Gastroesophageal sphincter (tissue), 4 donors: ENCODE data around the gene GAL3ST1. TPM values are rescaled to one million over a fixed set of nuclear protein-coding genes. Genes with fewer than 3 reads are reported as not detected.
A peak's percentile ranks its signal among the peaks of the same experiment; 100 is the strongest.

Experiments
- ATAC-seq: fragments of 150-250 bp; one replicate; pipeline ENCODE4 v1.9.1; 2016; ENCODE audit warnings: mild to moderate bottlenecking, moderate library complexity
- H3K27ac ChIP-seq, 4 donors: fragments of 200-600 bp; sonication (generic) in 3 of 4; 1 replicate in 3 of 4; 2 replicates in 1 of 4; pipeline ENCODE4 v1.5.1; 2016 to 2019
- H3K27me3 ChIP-seq: fragments of 200-600 bp; sonication (generic); one replicate; pipeline ENCODE4 v1.5.1; 2019
- H3K36me3 ChIP-seq, 2 donors: fragments of 200-600 bp; sonication (generic); one replicate each; pipeline ENCODE4 v1.5.1; 2019; ENCODE audit warnings: control low read depth in 1 of 2
- H3K4me1 ChIP-seq, 3 donors: fragments of 200-600 bp; sonication (generic); 1 replicate in 2 of 3; 2 replicates in 1 of 3; pipeline ENCODE4 v1.5.1; 2016 to 2019; ENCODE audit warnings: control low read depth in 2 of 3
- H3K4me3 ChIP-seq, 2 donors: fragments of 200-600 bp; sonication (generic); one replicate each; pipeline ENCODE4 v1.5.1; 2019; ENCODE audit warnings: mild to moderate bottlenecking in 1 of 2, moderate library complexity in 1 of 2
- H3K9me3 ChIP-seq, 3 donors: fragments of 200-600 bp; sonication (generic); one replicate each; pipeline ENCODE4 v1.5.1; 2017 to 2019; ENCODE audit warnings: control low read depth in 2 of 3
- CTCF ChIP-seq, 4 experiments: fragments of 200-600 bp in 2 of 4; fragments of 450-650 bp in 2 of 4; sonication (generic) in 1 of 4; IDR thresholded peaks; one replicate each; pipeline ENCODE4 v1.5.1; 2017 to 2019; ENCODE audit warnings: antibody characterized with exemption in 4 of 4, mild to moderate bottlenecking in 2 of 4, moderate library complexity in 2 of 4
- EP300 ChIP-seq: sonication (generic); formaldehyde crosslinking; IDR thresholded peaks from one replicate; pipeline ENCODE4 v1.6.1; 2017; ENCODE audit warnings: antibody characterized with exemption, mild to moderate bottlenecking
- POLR2A ChIP-seq, 2 donors: fragments of 450-650 bp; IDR thresholded peaks; one replicate each; pipeline ENCODE4 v1.6.1; 2017; ENCODE audit warnings: antibody characterized with exemption in 2 of 2, mild to moderate bottlenecking in 2 of 2, moderate library complexity in 1 of 2
- POLR2AphosphoS5 ChIP-seq: sonication (generic); formaldehyde crosslinking; IDR thresholded peaks from one replicate; pipeline ENCODE4 v1.6.1; 2017; ENCODE audit warnings: antibody characterized with exemption
- WGBS, 2 donors: methylation state at CpG; one replicate each; pipeline ENCODE4 v1.1.5; 2018; ENCODE audit warnings: low coverage in 1 of 2; 5-methylcytosine and 5-hydroxymethylcytosine counted together
- total RNA-seq, 4 donors: library from RNA; depleted of rRNA; stranded (reverse); fragments of >200 nt; gene quantifications; one replicate each; pipeline ENCODE4 v1.1.0, GENCODE V29; 2016

The GAL3ST1 gene
- total RNA-seq, 4 donors from 2014 or later = 0.54 to 3.0 (median 3.0) TPM

DNA sequence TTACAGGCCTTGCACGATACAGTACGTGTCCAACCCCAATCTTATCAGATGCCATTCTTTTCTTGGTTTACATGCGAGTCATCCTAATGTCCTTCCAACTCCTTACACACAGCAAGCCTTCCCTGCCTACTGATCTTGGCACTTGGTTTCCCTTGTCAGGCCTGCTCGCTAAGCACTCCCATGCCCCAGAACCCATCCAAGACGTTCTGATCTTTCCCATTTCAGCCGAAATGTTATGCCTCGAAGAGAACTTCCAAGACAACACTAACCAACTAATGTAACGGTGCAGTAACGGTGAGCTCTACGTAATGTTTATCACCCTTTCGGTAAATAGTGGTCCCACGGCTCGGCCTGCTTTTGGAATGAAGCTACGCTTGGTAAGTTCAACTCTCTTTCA is 16.7 kb upstream of the GAL3ST1 start:
- Histone ChIP-seq H3K9me3 (no peaks in the 10 kb centered on the region), H3K4me1 (peaks cover 5 to 27% (median 10%) of the 10 kb centered on the region in 3 donors), H3K36me3 (peaks cover 4 to 35% of the 10 kb centered on the region in 2 donors), H3K27ac (peak overlapping the region in 3 of 4 donors; percentile 79 to 80 (median 79)), H3K4me3 (peak overlapping the region; percentile 57 to 66), H3K27me3 (peaks cover 7% of the 10 kb centered on the region)
- 2 to 3% methylated on average over 14 of the region's 14 CpGs for WGBS, 2 donors
- no peak for ATAC-seq
- no peak for TF ChIP-seq EP300
- no peak for TF ChIP-seq POLR2AphosphoS5
- TF ChIP-seq POLR2A (IDR thresholded peaks at IDR 0.05) = no peak
- no peak for TF ChIP-seq CTCF (IDR thresholded peaks at IDR 0.05)

GRCh38 chr22:30586414-30586813 is 11.9 kb upstream of the GAL3ST1 start:
- Histone ChIP-seq H3K4me1 (peaks cover 5 to 21% (median 10%) of the 10 kb centered on the region in 3 donors), H3K36me3 (peaks cover 4 to 83% of the 10 kb centered on the region in 2 donors), H3K9me3 (no peaks in the 10 kb centered on the region), H3K4me3 (no peak overlapping the region), H3K27me3 (no peaks in the 10 kb centered on the region), H3K27ac (no peak overlapping the region)
- no peak for ATAC-seq
- no peak for TF ChIP-seq POLR2A (IDR thresholded peaks at IDR 0.05)
- no peak for TF ChIP-seq EP300
- 90 to 100% methylated on average over 5 to 8 of the region's 8 CpGs for WGBS, 2 donors

DNA sequence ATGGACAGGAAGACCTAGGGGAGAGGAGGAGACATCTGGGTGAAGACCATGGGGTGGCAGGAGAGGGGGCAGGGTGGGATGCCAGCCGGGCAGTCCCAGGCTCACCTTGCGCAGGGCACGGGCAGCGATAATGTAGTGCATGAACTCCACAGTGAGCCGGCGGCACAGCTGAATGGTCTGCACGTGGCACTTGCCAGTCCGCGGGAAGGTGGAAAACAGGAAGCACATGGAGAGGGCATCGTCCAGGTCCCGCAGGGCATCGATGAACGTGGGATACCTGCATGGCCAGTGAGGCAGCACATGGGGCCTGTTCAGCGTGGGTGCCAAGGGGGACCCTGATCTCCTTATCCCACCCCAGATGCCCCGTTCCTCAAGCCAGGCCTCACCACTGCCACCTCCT is 10.0 kb upstream of the GAL3ST1 start:
- H3K27me3 ChIP-seq = no peaks in the 10 kb centered on the region
- H3K4me1 ChIP-seq = peaks cover 0 to 3% (median 0%) of the 10 kb centered on the region in 3 donors
- TF ChIP-seq POLR2AphosphoS5 (no peak), POLR2A (IDR thresholded peaks at IDR 0.05) (no peak), EP300 (no peak), CTCF (IDR thresholded peaks at IDR 0.05) (no peak)
- H3K9me3 ChIP-seq = no peaks in the 10 kb centered on the region
- H3K36me3 ChIP-seq = peaks cover 4 to 100% of the 10 kb centered on the region in 2 donors
- ATAC-seq = no peak
- H3K27ac ChIP-seq = no peak overlapping the region
- WGBS, 2 donors = 98% methylated on average over 8 of the region's 15 CpGs; no CpG with 5 or more reads in 1 of the 2 donors
- H3K4me3 ChIP-seq = no peak overlapping the region

DNA sequence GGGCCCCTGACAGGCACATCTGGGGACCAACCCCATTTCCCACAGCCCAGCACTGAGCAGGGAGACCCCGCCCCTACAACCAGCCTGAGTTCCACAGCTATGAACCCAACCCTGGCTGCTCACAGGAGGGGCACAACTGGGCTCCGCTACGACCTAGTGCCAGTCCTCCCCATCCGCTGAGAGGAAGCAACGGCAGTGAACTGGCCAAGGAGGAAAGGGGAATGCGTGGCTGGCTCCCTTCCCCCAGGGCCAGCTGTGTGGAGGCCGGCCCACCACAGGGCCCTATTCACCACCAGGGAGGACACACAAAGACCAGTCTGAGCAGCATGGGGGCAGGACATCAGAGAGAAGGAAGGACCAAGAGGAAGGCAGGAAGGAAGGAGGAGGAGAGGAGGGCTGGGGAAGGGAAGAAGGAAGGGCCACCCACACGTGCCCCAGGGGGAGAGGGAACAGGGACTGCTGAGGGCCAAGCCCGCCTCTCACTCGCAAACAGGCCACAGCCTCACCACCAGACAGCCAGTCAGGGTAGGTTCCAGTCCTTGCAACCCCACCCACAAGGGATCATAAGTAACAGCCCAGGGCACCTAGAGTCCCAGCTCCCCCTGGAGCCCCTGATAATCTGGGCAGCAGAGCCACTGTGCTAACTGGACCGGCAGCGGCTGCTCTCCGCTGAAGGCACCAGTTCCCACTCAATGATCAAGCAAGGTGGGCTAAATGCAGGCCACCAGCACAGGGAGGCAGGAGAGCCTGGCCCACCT is 8.5 kb upstream of the GAL3ST1 start:
- Histone ChIP-seq H3K27me3 (no peaks in the 10 kb centered on the region), H3K36me3 (peaks cover 4 to 100% of the 10 kb centered on the region in 2 donors), H3K4me3 (no peak overlapping the region), H3K27ac (no peak overlapping the region), H3K9me3 (no peaks in the 10 kb centered on the region), H3K4me1 (no peaks in the 10 kb centered on the region)
- ATAC-seq = no peak
- 73 to 82% methylated on average over 5 to 7 of the region's 13 CpGs for WGBS, 2 donors
- TF ChIP-seq POLR2A (IDR thresholded peaks at IDR 0.05) (no peak), CTCF (IDR thresholded peaks at IDR 0.05) (no peak), EP300 (no peak), POLR2AphosphoS5 (no peak)

DNA sequence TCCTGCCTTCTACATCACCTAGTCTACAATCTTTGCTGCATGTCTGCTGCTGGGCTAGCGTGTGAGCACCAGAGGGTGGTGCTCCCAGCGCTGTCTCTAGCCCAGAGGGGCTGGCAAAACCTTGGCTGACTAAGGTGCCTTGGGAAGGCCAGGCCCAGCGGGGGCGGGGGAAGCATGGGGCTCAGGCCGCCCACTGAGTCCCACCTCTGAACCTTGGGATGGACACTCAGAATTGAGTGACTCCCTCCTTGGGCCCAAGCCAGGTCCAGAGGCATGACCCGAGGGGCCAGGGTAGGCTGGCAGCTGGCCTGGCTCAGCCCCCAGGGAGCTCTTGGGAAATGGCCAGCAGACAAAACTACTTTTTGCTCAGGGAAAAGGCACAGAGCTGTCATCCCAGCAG is 7.6 kb upstream of the GAL3ST1 start:
- peaks cover 0 to 100% of the 10 kb centered on the region in 2 donors for H3K36me3 ChIP-seq
- no peak for ATAC-seq
- no peak overlapping the region for H3K4me3 ChIP-seq
- H3K4me1 ChIP-seq = no peaks in the 10 kb centered on the region
- peak overlapping the region in 1 of 4 donors; percentile 9 for H3K27ac ChIP-seq
- WGBS, 2 donors = 20% methylated on average over 1 of the region's 6 CpGs; no CpG with 5 or more reads in 1 of the 2 donors
- H3K9me3 ChIP-seq = no peaks in the 10 kb centered on the region
- no peaks in the 10 kb centered on the region for H3K27me3 ChIP-seq
- no peak for TF ChIP-seq POLR2A (IDR thresholded peaks at IDR 0.05)
- no peak for TF ChIP-seq CTCF (IDR thresholded peaks at IDR 0.05)
- TF ChIP-seq POLR2AphosphoS5 = no peak
- TF ChIP-seq EP300 = no peak
